K562 (cell line): ENCODE results near the gene PPP1CA.

Experiments used
- BHLHE40 ChIP-seq: IDR thresholded peaks from 2 replicates; pipeline ENCODE4 v1.6.1; 2011; ENCODE audit warnings: low read length, improper control_type of control experiment
- CAMTA2 ChIP-seq: fragments of 250-450 bp; sonication (Bioruptor Pico); conservative IDR thresholded peaks from 2 replicates; pipeline ENCODE4 v1.5.1; 2022
- CSDE1 ChIP-seq, 2 experiments: fragments of 450-650 bp; IDR thresholded peaks; 2 replicates each; pipeline ENCODE4 v1.6.1; 2016; ENCODE audit warnings: mild to moderate bottlenecking in 1 of 2
- CTCF ChIP-seq, 3 experiments: IDR thresholded peaks in 2 of 3; conservative IDR thresholded peaks in 1 of 3; 2 replicates each; pipeline ENCODE4 v1.5.1; 2011 to 2012; ENCODE audit warnings: low read length in 3 of 3, mild to moderate bottlenecking in 3 of 3, control low read depth in 2 of 3, improper control_type of control experiment in 1 of 3, inconsistent platforms in 1 of 3, low read depth in 1 of 3, mixed read lengths in 1 of 3, moderate library complexity in 1 of 3; ENCODE audit not compliant: insufficient read depth in 2 of 3
- CUX1 ChIP-seq: fragments of 200-800 bp; sonication (Bioruptor generic); IDR thresholded peaks from 2 replicates; pipeline ENCODE4 v1.6.1; 2016; ENCODE audit warnings: missing genetic modification characterization, missing compliant biosample characterization
- ERF ChIP-seq: fragments of 450-650 bp; formaldehyde crosslinking; IDR thresholded peaks from 2 replicates; pipeline ENCODE4 v1.4.0; 2020; ENCODE audit warnings: mild to moderate bottlenecking, mixed read lengths
- FOS ChIP-seq: IDR thresholded peaks from 3 replicates; pipeline ENCODE4 v1.6.1; 2011; ENCODE audit not compliant: insufficient read length; ENCODE audit errors: extremely low read depth
- NR3C1 ChIP-seq: sonication (generic); formaldehyde crosslinking; IDR thresholded peaks from 2 replicates; pipeline ENCODE4 v1.8.1; 2022; ENCODE audit warnings: missing genetic modification reagents
- SIN3B ChIP-seq: fragments of 450-650 bp; IDR thresholded peaks from 2 replicates; pipeline ENCODE4 v1.6.1; 2017; ENCODE audit warnings: low read depth, mild to moderate bottlenecking, moderate library complexity
- SRF ChIP-seq, 2 experiments: fragments of 250-450, 450-650 bp in 1 of 2; sonication (Bioruptor Pico) in 1 of 2; sonication (generic) in 1 of 2; formaldehyde crosslinking; IDR thresholded peaks; 2 replicates each; pipeline versions ENCODE4 v1.5.0 to v1.5.1; 2020 to 2022; ENCODE audit warnings: mild to moderate bottlenecking in 1 of 2, missing genetic modification reagents in 1 of 2
- WHSC1 ChIP-seq: IDR thresholded peaks from one replicate; pipeline ENCODE4 v1.6.1; 2012; ENCODE audit warnings: low read length, control low read depth, inconsistent platforms
- YY1 ChIP-seq, 3 experiments: IDR thresholded peaks; 2 replicates each; pipeline ENCODE4 v1.6.1; 2011; ENCODE audit warnings: low read length in 2 of 3, mild to moderate bottlenecking in 2 of 3, moderate library complexity in 2 of 3, borderline replicate concordance in 1 of 3, control low read depth in 1 of 3, low read depth in 1 of 3; ENCODE audit not compliant: insufficient read depth in 3 of 3, insufficient replicate concordance in 2 of 3, control insufficient read depth in 1 of 3, insufficient read length in 1 of 3; ENCODE audit errors: extremely low read depth in 1 of 3
- ZNF699 ChIP-seq: fragments of 250-450 bp; sonication (Bioruptor Pico); IDR thresholded peaks from 2 replicates; pipeline ENCODE4 v1.8.0; 2021; ENCODE audit warnings: mild to moderate bottlenecking, moderate library complexity; ENCODE audit not compliant: insufficient replicate concordance
- TF ChIP-seq, protein P1 (sequence below): fragments of 150-350 bp; conservative IDR thresholded peaks from 2 replicates; pipeline ENCODE4 v1.6.1; 2014; ENCODE audit warnings: low read length

- no peak for TF ChIP-seq NR3C1 (CRISPR knock-in tag)
- TF ChIP-seq CSDE1 (IDR thresholded peaks at IDR 0.05): no peak
- no peak for TF ChIP-seq ZNF699
- TF ChIP-seq WHSC1: no peak
- 0 out of 6 replicates have a peak, but pooled peaks of 1 of the 3 experiments have one; percentile 4 for TF ChIP-seq CTCF (IDR thresholded peaks at IDR 0.05 in 2 of 3, conservative IDR thresholded peaks at IDR 0.05 in 1 of 3; ENCODE audit: insufficient read depth in 2 of 3, low read depth in 1 of 3, low read length in 3 of 3)
- no peak for TF ChIP-seq CAMTA2
- no peak for TF ChIP-seq SRF (CRISPR knock-in tag; IDR thresholded peaks at IDR 0.05)
- no peak for TF ChIP-seq FOS
- peak; percentile 27; the same call in 1 of the 2 replicates for TF ChIP-seq ERF (CRISPR knock-in tag)
- TF ChIP-seq BHLHE40: no peak
- no peak for TF ChIP-seq CUX1
- peak; percentile 55; the same call in 1 of the 2 replicates for TF ChIP-seq SIN3B
- TF ChIP-seq, protein P1, sequence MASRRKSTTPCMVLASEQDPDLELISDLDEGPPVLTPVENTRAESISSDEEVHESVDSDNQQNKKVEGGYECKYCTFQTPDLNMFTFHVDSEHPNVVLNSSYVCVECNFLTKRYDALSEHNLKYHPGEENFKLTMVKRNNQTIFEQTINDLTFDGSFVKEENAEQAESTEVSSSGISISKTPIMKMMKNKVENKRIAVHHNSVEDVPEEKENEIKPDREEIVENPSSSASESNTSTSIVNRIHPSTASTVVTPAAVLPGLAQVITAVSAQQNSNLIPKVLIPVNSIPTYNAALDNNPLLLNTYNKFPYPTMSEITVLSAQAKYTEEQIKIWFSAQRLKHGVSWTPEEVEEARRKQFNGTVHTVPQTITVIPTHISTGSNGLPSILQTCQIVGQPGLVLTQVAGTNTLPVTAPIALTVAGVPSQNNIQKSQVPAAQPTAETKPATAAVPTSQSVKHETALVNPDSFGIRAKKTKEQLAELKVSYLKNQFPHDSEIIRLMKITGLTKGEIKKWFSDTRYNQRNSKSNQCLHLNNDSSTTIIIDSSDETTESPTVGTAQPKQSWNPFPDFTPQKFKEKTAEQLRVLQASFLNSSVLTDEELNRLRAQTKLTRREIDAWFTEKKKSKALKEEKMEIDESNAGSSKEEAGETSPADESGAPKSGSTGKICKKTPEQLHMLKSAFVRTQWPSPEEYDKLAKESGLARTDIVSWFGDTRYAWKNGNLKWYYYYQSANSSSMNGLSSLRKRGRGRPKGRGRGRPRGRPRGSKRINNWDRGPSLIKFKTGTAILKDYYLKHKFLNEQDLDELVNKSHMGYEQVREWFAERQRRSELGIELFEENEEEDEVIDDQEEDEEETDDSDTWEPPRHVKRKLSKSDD: no peak
- peak in 2 of 3 experiments; percentile 60 to 62 for TF ChIP-seq YY1 (IDR thresholded peaks at IDR 0.05; ENCODE audit: borderline replicate concordance in 1 of 3, control insufficient read depth in 1 of 3, extremely low read depth in 1 of 3, insufficient read depth in 3 of 3, insufficient read length in 1 of 3, insufficient replicate concordance in 2 of 3, low read depth in 1 of 3, low read length in 2 of 3)
These were observed 19.2 kb upstream of the PPP1CA start for GRCh38 chr11:67420646-67421429.
